Activated CD8-positive, alpha-beta memory T cell treated with anti-CD3 and anti-CD28 coated beads, Interleukin-2, amount 50 U/mL, for 4 hours (primary cell): ENCODE measurements around the gene MPPED1.

Source experiments
- DNase-seq: peaks from one replicate; pipeline ENCODE4 v3.0.0-alpha.2; 2020

Gene MPPED1

GRCh38 chr22:43449831-43450225 is 38.0 kb downstream of the MPPED1 start:
- no peak for DNase-seq

- no peak for DNase-seq
Measured at GRCh38 chr22:43451371-43452050, 39.7 kb downstream of the MPPED1 start.

DNA sequence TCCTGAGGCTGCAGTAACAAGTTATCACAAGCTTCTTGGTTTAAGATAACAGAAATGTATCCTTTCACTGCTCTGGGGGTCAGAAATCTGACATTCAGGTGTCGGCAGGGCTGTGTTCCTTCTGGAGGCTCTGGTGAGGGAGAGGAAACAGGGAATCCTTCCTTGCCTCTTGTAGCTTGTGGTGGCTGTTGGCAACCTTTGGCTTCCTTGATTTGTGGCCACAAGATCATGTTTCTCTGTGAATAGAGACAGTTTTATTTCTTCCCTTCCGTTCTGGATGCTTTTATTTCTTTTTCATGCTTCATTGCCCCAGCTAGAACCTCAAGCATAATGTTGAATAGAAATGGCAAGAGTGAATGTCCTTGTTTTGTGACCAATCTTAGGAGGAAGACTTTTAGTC is 44.0 kb downstream of the MPPED1 start:
- no peak for DNase-seq

DNA sequence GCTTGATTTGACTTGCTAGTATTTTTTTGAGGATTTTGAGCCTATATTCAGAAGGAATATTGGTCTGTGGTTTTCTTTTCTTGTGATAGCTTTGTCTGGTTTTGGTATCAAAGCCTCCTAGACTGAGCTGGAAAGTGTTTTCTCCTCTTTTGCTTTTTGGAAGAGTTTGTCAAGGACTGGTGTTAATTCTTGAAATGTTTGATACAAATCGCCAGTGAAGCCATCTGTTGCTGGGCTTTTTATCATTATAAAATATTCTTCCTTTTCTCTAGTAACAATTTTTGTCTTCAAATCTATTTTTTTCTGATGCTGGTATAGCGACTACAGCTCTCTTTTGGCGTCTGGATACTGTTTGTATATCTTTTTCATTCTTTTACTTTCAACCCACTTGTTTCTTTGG is 45.2 kb downstream of the MPPED1 start:
- no peak for DNase-seq

GRCh38 chr22:43462701-43463100 is 50.9 kb downstream of the MPPED1 start:
- DNase-seq: no peak

- no peak for DNase-seq
Measured at GRCh38 chr22:43464809-43465208, 53.0 kb downstream of the MPPED1 start.

GRCh38 chr22:43465291-43466015 is 53.6 kb downstream of the MPPED1 start:
- DNase-seq: no peak

- no peak for DNase-seq
Measured at GRCh38 chr22:43466710-43467109, 54.9 kb downstream of the MPPED1 start.

DNA sequence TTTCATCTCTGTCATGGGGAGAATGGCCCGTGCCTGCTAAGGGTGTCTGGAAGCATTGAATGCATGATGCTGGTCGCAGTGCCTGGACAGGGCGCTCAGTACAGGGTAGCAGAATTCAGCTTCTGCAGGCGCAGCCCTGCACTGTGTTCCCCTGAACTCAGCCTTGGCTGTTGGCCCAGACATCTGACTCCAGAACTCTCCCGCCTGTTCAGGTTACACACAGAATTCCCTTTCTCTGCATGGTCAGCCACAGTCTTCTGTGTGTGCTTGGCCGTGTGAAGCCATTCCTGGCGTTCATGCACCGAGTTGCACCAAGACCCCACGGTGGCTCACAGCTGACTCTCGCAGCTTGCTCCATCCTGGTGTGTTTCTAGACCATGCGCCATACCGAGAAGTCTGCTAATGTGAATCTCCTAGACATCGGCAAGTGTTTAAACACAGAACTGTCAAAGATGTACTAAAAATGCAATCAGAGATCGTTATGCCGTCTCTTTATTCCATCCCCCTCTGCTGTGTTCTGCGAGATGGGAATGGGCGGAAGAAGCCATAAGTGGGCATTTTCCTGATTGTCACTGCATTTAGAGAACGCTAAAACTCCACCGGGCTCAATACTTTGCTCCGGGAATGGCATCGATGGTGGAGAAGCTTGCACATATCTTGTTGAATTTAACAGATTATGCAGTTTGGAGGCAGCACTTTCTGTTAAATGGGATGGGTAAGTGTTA is 55.6 kb downstream of the MPPED1 start:
- DNase-seq: no peak

GRCh38 chr22:43470253-43470652 is 58.4 kb downstream of the MPPED1 start:
- DNase-seq: no peak

GRCh38 chr22:43470941-43471585 is 59.2 kb downstream of the MPPED1 start:
- no peak for DNase-seq

DNA sequence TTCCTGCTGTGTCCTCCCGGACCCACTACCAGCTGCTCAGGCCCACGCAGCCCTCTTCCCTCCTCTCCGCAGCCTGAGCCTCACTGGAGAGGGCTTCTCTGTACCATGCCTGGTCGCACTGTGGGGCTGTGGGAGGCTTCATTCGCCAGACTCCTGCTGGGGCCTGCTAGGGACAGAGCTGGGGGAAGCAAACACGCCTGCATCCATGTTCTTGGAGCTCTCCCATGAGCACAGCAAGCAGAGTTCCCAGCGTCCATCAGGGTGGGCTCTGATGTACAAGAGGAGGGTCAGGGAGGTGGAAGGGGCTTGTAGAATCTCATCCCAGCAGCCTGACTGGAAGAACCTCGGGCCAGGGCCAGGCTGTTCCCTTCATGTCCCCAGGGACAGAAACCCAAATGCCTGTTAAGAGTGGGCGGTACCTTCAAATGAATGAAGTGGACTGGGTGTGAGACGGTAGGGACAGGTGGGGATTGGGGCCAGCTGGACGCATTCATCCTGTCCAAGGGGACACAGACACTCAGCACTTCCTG is 59.9 kb downstream of the MPPED1 start:
- DNase-seq: no peak

GRCh38 chr22:43473031-43473430 is 61.2 kb downstream of the MPPED1 start:
- no peak for DNase-seq

DNA sequence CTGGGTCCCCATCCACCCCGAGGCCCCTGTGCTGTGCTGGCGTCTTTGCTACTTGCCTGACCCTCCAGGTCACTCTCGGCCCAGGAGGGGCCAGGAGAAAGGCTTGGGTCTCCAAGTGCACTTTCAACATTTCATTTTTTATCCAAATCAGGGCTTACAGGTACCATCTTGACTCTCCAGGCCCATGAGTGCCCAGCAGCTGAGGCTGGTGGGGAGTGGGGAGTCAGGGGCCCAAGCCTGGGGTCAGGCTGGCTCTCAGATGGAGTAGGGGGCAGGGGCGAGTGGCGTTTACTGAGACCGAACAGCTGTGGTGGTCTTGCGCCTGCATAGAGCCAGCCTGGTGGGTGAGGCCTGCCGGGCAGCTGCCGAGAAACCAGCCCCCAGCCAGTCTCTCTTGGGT is 61.6 kb downstream of the MPPED1 start:
- no peak for DNase-seq

GRCh38 chr22:43474161-43475101 is 62.6 kb downstream of the MPPED1 start:
- DNase-seq: no peak

DNA sequence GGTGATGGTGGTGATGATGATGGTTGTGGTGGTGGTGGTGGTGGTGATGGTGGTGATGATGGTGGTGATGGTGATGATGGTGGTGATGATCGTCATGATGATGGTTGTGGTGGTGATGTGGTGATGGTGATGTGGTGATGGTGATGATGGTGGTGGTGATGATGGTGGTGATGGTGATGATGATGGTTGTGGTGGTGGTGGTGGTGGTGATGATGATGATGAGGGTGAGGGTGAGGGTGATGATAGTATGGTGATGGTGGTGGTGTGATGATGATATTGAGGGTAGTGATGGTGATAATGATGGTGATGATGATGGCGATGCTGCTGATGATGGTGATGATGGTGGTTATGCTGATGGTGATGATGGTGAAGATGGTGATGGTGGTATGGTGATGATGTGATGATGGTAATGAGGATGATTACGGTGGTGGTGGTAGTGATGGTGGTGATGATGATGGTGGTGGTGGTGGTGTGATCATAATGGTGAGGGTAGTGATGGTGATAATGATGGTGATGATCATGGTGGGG is 63.8 kb downstream of the MPPED1 start:
- DNase-seq: no peak

- no peak for DNase-seq
Measured at GRCh38 chr22:43476341-43476740, 64.5 kb downstream of the MPPED1 start.

GRCh38 chr22:43476751-43477725 is 65.2 kb downstream of the MPPED1 start:
- no peak for DNase-seq

- DNase-seq: no peak
Measured at GRCh38 chr22:43477966-43478365, 66.2 kb downstream of the MPPED1 start.

GRCh38 chr22:43478621-43479300 is 66.9 kb downstream of the MPPED1 start:
- no peak for DNase-seq
